ENCODE measurements around the gene PLCG2. TPM values are rescaled to one million over a fixed set of nuclear protein-coding genes. Genes with fewer than 3 reads are reported as not detected.

Gene PLCG2
- polyA plus RNA-seq, 2 of the 4 experiments (the other 2 are of a cell fraction) = 2.8 to 6.0 TPM

DNA sequence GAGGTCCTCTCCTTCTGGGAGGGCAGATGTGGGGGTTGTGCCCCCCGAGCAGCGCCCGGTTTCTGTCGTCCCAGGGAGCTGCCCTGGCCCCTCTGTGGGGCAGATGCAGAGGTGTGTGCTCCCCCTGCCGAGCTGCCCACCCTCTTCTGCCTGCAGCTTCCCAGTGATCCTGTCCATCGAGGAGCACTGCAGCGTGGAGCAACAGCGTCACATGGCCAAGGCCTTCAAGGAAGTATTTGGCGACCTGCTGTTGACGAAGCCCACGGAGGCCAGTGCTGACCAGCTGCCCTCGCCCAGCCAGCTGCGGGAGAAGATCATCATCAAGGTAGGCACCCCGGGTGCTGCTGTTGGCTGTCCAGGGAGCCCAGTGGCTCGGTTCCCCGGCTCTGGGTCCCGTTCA, 121.4 kb downstream of the PLCG2 start:
- ChIA-PET POLR2A (no interaction called here), CTCF (interaction anchor here (0.5 to 1.8 kb wide), 5 partner anchors 9 to 41 kb away, joined by 3 to 7 read pairs (median 3); no protein-coding TSS in a partner anchor)
- H3K27ac ChIP-seq = no peak overlapping the region
- no peaks in the 10 kb centered on the region for H3K4me1 ChIP-seq
- H3K4me3 ChIP-seq = no peak overlapping the region
- 86% methylated on average over 14 of the region's 17 CpGs for WGBS (ENCODE audit: missing lambda C conversion rate)
- H3K9me3 ChIP-seq = no peaks in the 10 kb centered on the region
- FAIRE-seq (no peak), DNase-seq (ENCODE audit: low read depth in 1 of 2, low spot score in 1 of 2) (no peak), ATAC-seq (no peak)
- TF ChIP-seq KDM1A (IDR thresholded peaks at IDR 0.05; ENCODE audit: low read depth) (no peak), POLR2A (IDR thresholded peaks at IDR 0.05; ENCODE audit: low read length) (no peak), HOXB5 (CRISPR knock-in tag; IDR thresholded peaks at IDR 0.05) (no peak), PHF8 (IDR thresholded peaks at IDR 0.05; ENCODE audit: borderline replicate concordance, low read depth) (no peak), E2F6 (IDR thresholded peaks at IDR 0.05; ENCODE audit: borderline replicate concordance, low read depth) (no peak), RARB (CRISPR knock-in tag; IDR thresholded peaks at IDR 0.05) (no peak), HEYL (CRISPR knock-in tag; IDR thresholded peaks at IDR 0.05) (no peak), RFX5 (IDR thresholded peaks at IDR 0.05) (no peak), EP300 (IDR thresholded peaks at IDR 0.05) (no peak), SMC3 (IDR thresholded peaks at IDR 0.05) (no peak), ESRRA (IDR thresholded peaks at IDR 0.05; ENCODE audit: borderline replicate concordance, low read length) (no peak), FOSL2 (IDR thresholded peaks at IDR 0.05) (no peak), FOSL2 (CRISPR knock-in tag; IDR thresholded peaks at IDR 0.05) (no peak), KDM5A (IDR thresholded peaks at IDR 0.05) (no peak), REST (IDR thresholded peaks at IDR 0.05) (no peak), JUNB (IDR thresholded peaks at IDR 0.05) (no peak)
- TF ChIP-seq, protein P1, sequence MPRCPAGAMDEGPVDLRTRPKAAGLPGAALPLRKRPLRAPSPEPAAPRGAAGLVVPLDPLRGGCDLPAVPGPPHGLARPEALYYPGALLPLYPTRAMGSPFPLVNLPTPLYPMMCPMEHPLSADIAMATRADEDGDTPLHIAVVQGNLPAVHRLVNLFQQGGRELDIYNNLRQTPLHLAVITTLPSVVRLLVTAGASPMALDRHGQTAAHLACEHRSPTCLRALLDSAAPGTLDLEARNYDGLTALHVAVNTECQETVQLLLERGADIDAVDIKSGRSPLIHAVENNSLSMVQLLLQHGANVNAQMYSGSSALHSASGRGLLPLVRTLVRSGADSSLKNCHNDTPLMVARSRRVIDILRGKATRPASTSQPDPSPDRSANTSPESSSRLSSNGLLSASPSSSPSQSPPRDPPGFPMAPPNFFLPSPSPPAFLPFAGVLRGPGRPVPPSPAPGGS (IDR thresholded peaks at IDR 0.05) = no peak
- no peak overlapping the region for H3K4me2 ChIP-seq

DNA sequence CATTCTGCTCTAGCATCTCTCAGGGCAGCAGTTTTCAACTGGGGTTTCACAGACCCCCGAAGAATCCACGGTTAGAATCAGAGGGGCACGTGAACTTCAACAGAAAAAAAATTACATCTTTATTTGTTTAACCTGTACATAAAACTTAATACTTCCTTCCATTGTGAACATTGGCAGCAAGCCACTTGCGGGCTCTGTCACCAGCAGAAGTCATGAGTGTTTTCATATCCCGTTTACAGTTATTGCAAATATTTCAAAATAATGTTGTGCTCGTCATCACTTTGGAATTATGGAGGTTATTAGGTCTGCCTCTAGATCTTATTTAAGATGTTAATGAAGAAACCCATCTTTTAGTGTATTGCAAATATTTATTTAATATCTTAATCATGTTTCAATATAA, 122.4 kb downstream of the PLCG2 start:
- FAIRE-seq (no peak), ATAC-seq (no peak), DNase-seq (ENCODE audit: low read depth in 1 of 2, low spot score in 1 of 2) (no peak)
- Histone ChIP-seq H3K9me3 (no peaks in the 10 kb centered on the region), H3K4me1 (no peaks in the 10 kb centered on the region), H3K27ac (no peak overlapping the region), H3K4me2 (no peak overlapping the region), H3K4me3 (no peak overlapping the region)
- 29% methylated on average over 6 of the region's 6 CpGs for WGBS (ENCODE audit: missing lambda C conversion rate)
- CTCF ChIA-PET = interaction anchor here (1.1 to 3.9 kb wide), 4 partner anchors 10 to 40 kb away, joined by 5 to 13 read pairs (median 7); no protein-coding TSS in a partner anchor
- TF ChIP-seq HES2 (IDR thresholded peaks at IDR 0.05) (no peak), RCOR1 (IDR thresholded peaks at IDR 0.05; ENCODE audit: low read depth, low read length) (no peak), BHLHE40 (IDR thresholded peaks at IDR 0.05; ENCODE audit: low read depth, low read length) (no peak), HOXB13 (CRISPR knock-in tag; IDR thresholded peaks at IDR 0.05; ENCODE audit: low read depth) (no peak), MAX (IDR thresholded peaks at IDR 0.05) (no peak)
- POLR2A ChIA-PET = no interaction called here
